ENCODE measurements around the gene CAPN5.

- TF ChIP-seq CTCF (IDR thresholded peaks at IDR 0.05) = no peak
- TF ChIP-seq ZFX (IDR thresholded peaks at IDR 0.05; ENCODE audit: borderline replicate concordance) = no peak
These were observed 76.7 kb downstream of the CAPN5 start for GRCh38 chr11:77143405-77144020.
